Testis (tissue), 2 donors: ENCODE measurements around the gene GALNT17.

Experiments
- POLR2A ChIP-seq: fragments of 450-650 bp; IDR thresholded peaks from one replicate; pipeline ENCODE4 v1.6.1; 2017; ENCODE audit warnings: antibody characterized with exemption, mild to moderate bottlenecking, moderate library complexity
- TF ChIP-seq, protein P1 (sequence below), 3 experiments: fragments of 450-650 bp in 2 of 3; fragments of 200-600 bp in 1 of 3; sonication (generic) in 1 of 3; IDR thresholded peaks; one replicate each; pipeline ENCODE4 v1.5.1; 2016 to 2019; ENCODE audit warnings: antibody characterized with exemption in 3 of 3, mild to moderate bottlenecking in 2 of 3, moderate library complexity in 1 of 3

DNA sequence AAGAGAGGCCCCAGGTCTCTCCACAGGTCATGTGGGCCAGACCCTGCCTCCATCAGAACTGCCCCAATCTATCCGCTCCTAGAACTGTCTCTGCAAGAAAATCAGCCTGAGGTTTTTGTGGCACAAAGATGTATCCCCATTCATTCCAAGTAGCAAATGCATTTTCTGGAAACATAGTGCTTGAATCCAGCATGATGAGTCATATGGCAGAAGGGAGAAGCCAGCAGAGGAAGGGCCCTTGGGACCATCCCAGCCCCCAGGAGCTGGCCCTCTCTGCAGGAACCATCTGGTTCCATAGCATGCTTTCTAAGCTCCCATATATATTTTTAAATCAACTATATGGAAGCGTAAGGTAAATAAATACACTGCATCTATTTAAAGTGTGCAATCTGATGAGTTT is 563.2 kb downstream of the GALNT17 start:
- TF ChIP-seq, protein P1, sequence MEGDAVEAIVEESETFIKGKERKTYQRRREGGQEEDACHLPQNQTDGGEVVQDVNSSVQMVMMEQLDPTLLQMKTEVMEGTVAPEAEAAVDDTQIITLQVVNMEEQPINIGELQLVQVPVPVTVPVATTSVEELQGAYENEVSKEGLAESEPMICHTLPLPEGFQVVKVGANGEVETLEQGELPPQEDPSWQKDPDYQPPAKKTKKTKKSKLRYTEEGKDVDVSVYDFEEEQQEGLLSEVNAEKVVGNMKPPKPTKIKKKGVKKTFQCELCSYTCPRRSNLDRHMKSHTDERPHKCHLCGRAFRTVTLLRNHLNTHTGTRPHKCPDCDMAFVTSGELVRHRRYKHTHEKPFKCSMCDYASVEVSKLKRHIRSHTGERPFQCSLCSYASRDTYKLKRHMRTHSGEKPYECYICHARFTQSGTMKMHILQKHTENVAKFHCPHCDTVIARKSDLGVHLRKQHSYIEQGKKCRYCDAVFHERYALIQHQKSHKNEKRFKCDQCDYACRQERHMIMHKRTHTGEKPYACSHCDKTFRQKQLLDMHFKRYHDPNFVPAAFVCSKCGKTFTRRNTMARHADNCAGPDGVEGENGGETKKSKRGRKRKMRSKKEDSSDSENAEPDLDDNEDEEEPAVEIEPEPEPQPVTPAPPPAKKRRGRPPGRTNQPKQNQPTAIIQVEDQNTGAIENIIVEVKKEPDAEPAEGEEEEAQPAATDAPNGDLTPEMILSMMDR (IDR thresholded peaks at IDR 0.05): no peak
- TF ChIP-seq POLR2A: no peak
